Measurements from ENCODE around the gene UBE2J2. TPM values are rescaled to one million over a fixed set of nuclear protein-coding genes. Genes with fewer than 3 reads are reported as not detected.

Gene UBE2J2
- total and polyA plus RNA-seq, 9 donors: 35.8 to 55.6 (median 41.2) TPM

- no peak overlapping the region for H3K27ac ChIP-seq
- H3K4me1 ChIP-seq (ENCODE audit: insufficient read depth): peaks cover 17% of the 10 kb centered on the region
- no peaks in the 10 kb centered on the region for H3K27me3 ChIP-seq
- intact Hi-C loops (cut with DNase I): no loop called here
- no peaks in the 10 kb centered on the region for H3K9me3 ChIP-seq
- TF ChIP-seq POLR2A (IDR thresholded peaks at IDR 0.05) (no peak), EP300 (IDR thresholded peaks at IDR 0.05) (no peak), CTCF (IDR thresholded peaks at IDR 0.05) (no peak)
- WGBS, 3 donors: 91 to 95% (median 92%) methylated on average over 26 to 30 of the region's 30 CpGs
- no peak overlapping the region for H3K4me3 ChIP-seq
- DNase-seq: no peak
- no peaks in the 10 kb centered on the region for H3K36me3 ChIP-seq
Measured at GRCh38 chr1:1228187-1228586, 45.5 kb downstream of the UBE2J2 start.

GRCh38 chr1:1227386-1227785, 46.3 kb downstream of the UBE2J2 start:
- no peak overlapping the region for H3K4me3 ChIP-seq

GRCh38 chr1:1226566-1227362, 46.9 kb downstream of the UBE2J2 start:
- intact Hi-C loops (cut with DNase I): no loop called here
- H3K4me1 ChIP-seq (ENCODE audit: insufficient read depth): peaks cover 9% of the 10 kb centered on the region
- 92 to 93% (median 92%) methylated on average over 40 to 44 of the region's 44 CpGs for WGBS, 3 donors

More at GRCh38 chr1:1227386-1227785, 46.3 kb downstream of the UBE2J2 start:
- Histone ChIP-seq H3K27me3 (no peaks in the 10 kb centered on the region), H3K36me3 (no peaks in the 10 kb centered on the region), H3K27ac (no peak overlapping the region), H3K9me3 (no peaks in the 10 kb centered on the region), H3K4me1 (ENCODE audit: insufficient read depth) (peaks cover 9% of the 10 kb centered on the region)
- TF ChIP-seq POLR2A (IDR thresholded peaks at IDR 0.05): no peak
- no peak for TF ChIP-seq CTCF (IDR thresholded peaks at IDR 0.05)
- no peak for TF ChIP-seq EP300 (IDR thresholded peaks at IDR 0.05)
- intact Hi-C loops (cut with DNase I): no loop called here
- 95 to 96% (median 96%) methylated on average over 13 to 25 of the region's 25 CpGs for WGBS, 3 donors
- DNase-seq: no peak

GRCh38 chr1:1225913-1226312, 47.7 kb downstream of the UBE2J2 start:
- Histone ChIP-seq H3K27ac (no peak overlapping the region), H3K4me3 (no peak overlapping the region), H3K36me3 (no peaks in the 10 kb centered on the region), H3K27me3 (no peaks in the 10 kb centered on the region), H3K9me3 (no peaks in the 10 kb centered on the region), H3K4me1 (ENCODE audit: insufficient read depth) (peaks cover 9% of the 10 kb centered on the region)
- no peak for DNase-seq
- intact Hi-C loops (cut with DNase I): no loop called here
- TF ChIP-seq EP300 (IDR thresholded peaks at IDR 0.05): no peak
- no peak for TF ChIP-seq CTCF (IDR thresholded peaks at IDR 0.05)
- no peak for TF ChIP-seq POLR2A (IDR thresholded peaks at IDR 0.05)
- WGBS, 3 donors: 83 to 87% (median 84%) methylated on average over 18 of the region's 18 CpGs

More at GRCh38 chr1:1226566-1227362, 46.9 kb downstream of the UBE2J2 start:
- no peak for DNase-seq
- Histone ChIP-seq H3K27ac (no peak overlapping the region), H3K36me3 (no peaks in the 10 kb centered on the region), H3K4me3 (no peak overlapping the region), H3K27me3 (no peaks in the 10 kb centered on the region), H3K9me3 (no peaks in the 10 kb centered on the region)
- TF ChIP-seq EP300 (IDR thresholded peaks at IDR 0.05): no peak
- TF ChIP-seq POLR2A (IDR thresholded peaks at IDR 0.05): no peak
- no peak for TF ChIP-seq CTCF (IDR thresholded peaks at IDR 0.05)
